ENCODE results near the gene GNAS-AS1.

The GNAS-AS1 gene

GRCh38 chr20:58871533-58872102, 20.9 kb upstream of the GNAS-AS1 start:
- no peak for DNase-seq (ENCODE audit: low read depth)
- TF ChIP-seq, protein P1, sequence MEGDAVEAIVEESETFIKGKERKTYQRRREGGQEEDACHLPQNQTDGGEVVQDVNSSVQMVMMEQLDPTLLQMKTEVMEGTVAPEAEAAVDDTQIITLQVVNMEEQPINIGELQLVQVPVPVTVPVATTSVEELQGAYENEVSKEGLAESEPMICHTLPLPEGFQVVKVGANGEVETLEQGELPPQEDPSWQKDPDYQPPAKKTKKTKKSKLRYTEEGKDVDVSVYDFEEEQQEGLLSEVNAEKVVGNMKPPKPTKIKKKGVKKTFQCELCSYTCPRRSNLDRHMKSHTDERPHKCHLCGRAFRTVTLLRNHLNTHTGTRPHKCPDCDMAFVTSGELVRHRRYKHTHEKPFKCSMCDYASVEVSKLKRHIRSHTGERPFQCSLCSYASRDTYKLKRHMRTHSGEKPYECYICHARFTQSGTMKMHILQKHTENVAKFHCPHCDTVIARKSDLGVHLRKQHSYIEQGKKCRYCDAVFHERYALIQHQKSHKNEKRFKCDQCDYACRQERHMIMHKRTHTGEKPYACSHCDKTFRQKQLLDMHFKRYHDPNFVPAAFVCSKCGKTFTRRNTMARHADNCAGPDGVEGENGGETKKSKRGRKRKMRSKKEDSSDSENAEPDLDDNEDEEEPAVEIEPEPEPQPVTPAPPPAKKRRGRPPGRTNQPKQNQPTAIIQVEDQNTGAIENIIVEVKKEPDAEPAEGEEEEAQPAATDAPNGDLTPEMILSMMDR (conservative IDR thresholded peaks at IDR 0.05; ENCODE audit: low read depth, low read length): no peak
- no peak overlapping the region for H3K4me3 ChIP-seq (ENCODE audit: low read depth, low read length)

DNA sequence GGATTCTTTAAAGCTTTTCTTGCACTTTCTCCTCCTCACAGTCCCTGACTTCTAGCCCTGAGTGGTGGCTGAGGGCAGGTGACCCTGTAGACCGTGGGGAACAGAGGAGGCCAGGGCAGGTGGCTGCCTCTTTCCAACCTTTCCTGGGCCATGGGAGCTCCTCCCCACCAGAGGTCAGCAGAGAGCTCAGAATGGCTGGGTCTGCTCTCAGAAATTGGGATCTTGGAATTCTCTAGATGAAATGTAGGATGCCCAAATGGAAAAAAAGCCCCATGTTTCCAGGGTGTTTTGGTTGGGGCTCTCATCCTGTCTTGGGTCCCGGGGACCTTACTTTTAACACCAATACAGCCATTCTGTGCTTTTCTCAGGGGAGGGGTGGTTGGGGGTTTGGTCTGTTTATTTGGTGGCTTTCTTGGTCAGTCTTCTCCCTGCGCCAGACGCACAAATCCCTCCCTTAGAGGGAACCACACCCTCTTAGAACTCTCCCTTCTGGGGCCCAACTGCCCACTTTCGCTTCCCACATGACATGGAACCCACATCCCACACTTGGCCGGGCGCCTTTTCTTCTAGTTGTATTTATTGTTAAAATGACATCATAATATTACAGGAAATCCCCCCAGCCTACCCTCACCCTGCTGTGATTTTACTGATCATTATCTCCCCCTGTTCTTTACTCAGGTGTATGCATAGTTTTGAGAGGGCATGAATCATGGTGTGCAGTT, 19.8 kb upstream of the GNAS-AS1 start:
- H3K4me3 ChIP-seq (ENCODE audit: low read depth, low read length): no peak overlapping the region
- peak; percentile 60 for DNase-seq (ENCODE audit: low read depth)

GRCh38 chr20:58869662-58870227, 19.0 kb upstream of the GNAS-AS1 start:
- no peak overlapping the region for H3K4me3 ChIP-seq (ENCODE audit: low read depth, low read length)
- no peak for DNase-seq (ENCODE audit: low read depth)
- TF ChIP-seq, protein P1 (conservative IDR thresholded peaks at IDR 0.05; ENCODE audit: low read depth, low read length): peak; percentile 4

More for the DNA sequence above, 19.8 kb upstream of the GNAS-AS1 start:
- TF ChIP-seq, protein P1 (conservative IDR thresholded peaks at IDR 0.05; ENCODE audit: low read depth, low read length): peak; percentile 97

DNA sequence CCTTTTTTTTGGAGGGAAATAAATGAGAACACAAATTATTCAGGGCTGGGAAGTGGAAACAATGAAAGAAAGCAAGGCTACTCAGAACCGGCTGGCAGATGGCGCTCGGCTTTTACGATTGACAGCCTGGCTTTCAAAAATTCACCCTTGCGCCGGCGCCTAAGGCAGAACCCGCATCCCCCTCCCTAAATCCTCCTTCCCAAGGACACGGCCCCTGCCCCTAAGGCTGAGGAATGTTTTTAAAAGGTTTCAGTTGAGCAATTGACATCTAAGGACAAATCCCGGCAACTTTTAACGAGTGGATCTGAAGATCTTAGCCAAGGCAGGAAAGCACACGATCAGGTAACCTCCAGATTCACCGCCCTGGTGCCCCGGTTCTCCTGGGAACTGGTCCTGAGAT, 18.1 kb upstream of the GNAS-AS1 start:
- no peak overlapping the region for H3K4me3 ChIP-seq (ENCODE audit: low read depth, low read length)
- TF ChIP-seq, protein P1 (conservative IDR thresholded peaks at IDR 0.05; ENCODE audit: low read depth, low read length): peak; percentile 69
- peak; percentile 49 for DNase-seq (ENCODE audit: low read depth)

DNA sequence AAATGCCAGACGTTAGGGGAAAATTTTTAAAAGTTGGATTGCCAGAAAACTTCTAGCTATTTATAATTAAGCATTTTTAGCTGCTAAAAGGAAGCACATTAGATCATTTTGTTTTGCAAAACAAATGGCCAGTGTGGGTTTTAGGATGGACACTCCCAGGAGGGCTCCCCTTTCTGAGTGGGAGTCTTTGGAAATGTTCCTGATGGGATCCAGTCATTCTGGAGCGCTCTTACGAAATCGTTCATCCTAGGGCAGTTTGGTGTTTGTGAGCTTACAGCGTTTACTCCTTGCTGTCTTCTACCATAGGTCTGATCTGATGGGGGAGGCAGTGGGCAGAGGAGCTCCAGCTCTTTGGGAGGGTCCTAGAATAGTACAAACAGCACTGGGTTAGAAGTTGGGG, 16.5 kb upstream of the GNAS-AS1 start:
- no peak for DNase-seq (ENCODE audit: low read depth)
- TF ChIP-seq, protein P1 (conservative IDR thresholded peaks at IDR 0.05; ENCODE audit: low read depth, low read length): no peak
- no peak overlapping the region for H3K4me3 ChIP-seq (ENCODE audit: low read depth, low read length)

DNA sequence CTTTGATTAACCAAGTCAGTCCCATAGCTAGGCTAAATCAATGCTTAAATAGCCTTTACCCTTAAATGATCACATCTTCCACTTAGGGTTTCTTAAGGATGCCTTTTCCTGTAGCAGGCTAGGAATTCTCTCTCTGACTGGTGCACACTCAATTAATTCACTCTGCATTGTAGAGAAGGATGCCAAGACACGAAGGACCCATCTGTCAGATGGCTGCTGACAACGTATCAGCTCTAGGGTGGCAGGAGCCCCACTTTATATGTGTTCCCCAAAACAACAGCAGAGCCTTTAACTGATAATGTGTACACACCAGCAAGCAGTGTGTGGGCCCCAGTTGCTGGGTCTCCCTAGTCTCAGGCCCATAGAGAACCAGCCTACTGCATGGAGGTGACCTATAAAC, 15.1 kb upstream of the GNAS-AS1 start:
- H3K4me3 ChIP-seq (ENCODE audit: low read depth, low read length): no peak overlapping the region
- no peak for DNase-seq (ENCODE audit: low read depth)
- TF ChIP-seq, protein P1 (conservative IDR thresholded peaks at IDR 0.05; ENCODE audit: low read depth, low read length): no peak
